Endothelial cell of umbilical vein (primary cell): ENCODE results near the gene CNOT6L. TPM values are rescaled to one million over a fixed set of nuclear protein-coding genes. Genes with fewer than 3 reads are reported as not detected.

ENCODE experiments used
- BruUV-seq: library from RNA; stranded (reverse); fragments of 400-500 nt; replicated peaks from 2 replicates; lab custom pipeline; 2021; lab: Mats Ljungman, UMichigan
- CTCF ChIA-PET: fragments of 300-600, 350-600 bp; sonication (Branson Sonifier 250); formaldehyde crosslinking; loops from one replicate; lab custom pipeline; 2021; ENCODE audit warnings: antibody characterized with exemption, inconsistent platforms; lab: Charles Lee
- POLR2A ChIA-PET: fragments of 300-600, 350-600 bp; sonication (Branson Sonifier 250); formaldehyde crosslinking; loops from one replicate; lab custom pipeline; 2021; ENCODE audit warnings: antibody characterized with exemption, inconsistent platforms; lab: Charles Lee
- DNase-seq: peaks from one replicate; pipeline ENCODE4 v3.0.0-alpha.2; 2011; ENCODE audit warnings: low read depth, low spot score
- FAIRE-seq: peaks from 2 replicates; lab custom pipeline; 2011; peaks lifted over from hg19 to GRCh38; lab: Jason Lieb, UNC
- H2AFZ ChIP-seq: 2 replicates; pipeline ENCODE4 v1.6.0; 2012; ENCODE audit warnings: low read depth, low read length, control low read depth, inconsistent platforms
- H3K27ac ChIP-seq: 2 replicates; pipeline ENCODE4 v1.5.1; 2011; ENCODE audit warnings: low read depth, mild to moderate bottlenecking, control low read depth, low read length, moderate library complexity; ENCODE audit not compliant: insufficient read depth
- H3K27me3 ChIP-seq, 2 experiments: 2 replicates each; pipeline versions ENCODE4 v1.6.0 to v1.6.1; 2011; ENCODE audit warnings: low read length in 2 of 2, mixed read lengths in 1 of 2; ENCODE audit not compliant: control insufficient read depth in 2 of 2, insufficient read depth in 2 of 2
- H3K36me3 ChIP-seq, 2 experiments: 2 replicates in 1 of 2; 3 replicates in 1 of 2; pipeline ENCODE4 v1.5.1; 2011; ENCODE audit warnings: low read length in 2 of 2, mild to moderate bottlenecking in 1 of 2, moderate library complexity in 1 of 2; ENCODE audit not compliant: control insufficient read depth in 2 of 2, insufficient read depth in 2 of 2; ENCODE audit errors: extremely low read depth in 1 of 2
- H3K4me1 ChIP-seq: 3 replicates; pipeline ENCODE4 v1.5.1; 2011; ENCODE audit warnings: mild to moderate bottlenecking, low read length; ENCODE audit not compliant: control insufficient read depth, insufficient read depth; ENCODE audit errors: extremely low read depth
- H3K4me2 ChIP-seq: 2 replicates; pipeline ENCODE4 v1.6.1; 2011; ENCODE audit warnings: low read length, control low read depth, mixed read lengths; ENCODE audit not compliant: insufficient read depth
- H3K4me3 ChIP-seq, 3 experiments: fragments of 200-600 bp in 1 of 3; sonication (generic), shearing (Covaris generic) in 1 of 3; replicated peaks in 1 of 3; 2 replicates each; pipeline ENCODE4 v1.5.1; 2011 to 2016; ENCODE audit warnings: control low read depth in 3 of 3, low read length in 3 of 3, mild to moderate bottlenecking in 2 of 3, inconsistent platforms in 1 of 3, low read depth in 1 of 3, moderate library complexity in 1 of 3; ENCODE audit not compliant: insufficient read depth in 1 of 3
- H3K79me2 ChIP-seq: 2 replicates; pipeline ENCODE4 v1.6.0; 2012; ENCODE audit warnings: low read length, inconsistent platforms; ENCODE audit not compliant: control insufficient read depth, insufficient read depth
- H3K9ac ChIP-seq: replicated peaks from 2 replicates; pipeline ENCODE3; 2011; ENCODE audit warnings: low read length, control low read depth; ENCODE audit not compliant: insufficient read depth; ENCODE audit errors: extremely low read depth
- H3K9me1 ChIP-seq: replicated peaks from 3 replicates; pipeline ENCODE4 v1.6.0; 2011; ENCODE audit warnings: mild to moderate bottlenecking, low read length; ENCODE audit not compliant: control insufficient read depth, insufficient read depth; ENCODE audit errors: extremely low read depth
- H3K9me3 ChIP-seq: replicated peaks from 2 replicates; pipeline ENCODE4 v1.5.1; 2012; ENCODE audit warnings: low read length, inconsistent platforms; ENCODE audit not compliant: control insufficient read depth, insufficient read depth
- H4K20me1 ChIP-seq: replicated peaks from 2 replicates; pipeline ENCODE3; 2011; ENCODE audit warnings: mild to moderate bottlenecking, low read length; ENCODE audit not compliant: control insufficient read depth, insufficient read depth; ENCODE audit errors: extremely low read depth
- FOS ChIP-seq: IDR thresholded peaks from 2 replicates; pipeline ENCODE4 v1.6.1; 2011; ENCODE audit warnings: mild to moderate bottlenecking, low read length, moderate library complexity, borderline replicate concordance; ENCODE audit not compliant: insufficient read depth
- GATA2 ChIP-seq: IDR thresholded peaks from 2 replicates; pipeline ENCODE4 v1.7.0; 2011; ENCODE audit warnings: low read depth, mild to moderate bottlenecking, moderate library complexity, mixed read lengths, low read length; ENCODE audit not compliant: insufficient read length, insufficient read depth
- JUN ChIP-seq: IDR thresholded peaks from 2 replicates; pipeline ENCODE4 v1.6.1; 2011; ENCODE audit warnings: borderline replicate concordance, low read depth; ENCODE audit not compliant: insufficient read length, insufficient read depth
- POLR2AphosphoS5 ChIP-seq: IDR thresholded peaks from 2 replicates; pipeline ENCODE4 v1.6.1; 2012; ENCODE audit warnings: low read depth, mild to moderate bottlenecking, control low read depth, low read length, moderate library complexity; ENCODE audit not compliant: insufficient read depth
- dilution Hi-C: fragments of 300-500 bp; cut with MboI; formaldehyde crosslinking; loops from one replicate; pipeline ENCODE4 v1.15.0; 2019; ENCODE audit warnings: low sequenced_read_pairs; ENCODE audit not compliant: extremely low pct_ligation_motif_present
- intact Hi-C: fragments of 100-400 bp; cut with micrococcal nuclease; formaldehyde crosslinking; loops from one replicate; pipeline ENCODE4 v1.10.0; 2022
- polyA plus RNA-seq, 4 experiments: library from polyadenylated mRNA; depleted of rRNA in 3 of 4; stranded (reverse) in 3 of 4; unstranded in 1 of 4; fragments of >200 nt; gene quantifications; 2 replicates each; pipeline versions ENCODE4 v1.2.1 to v1.2.3, GENCODE V29; 2011 to 2012; ENCODE audit warnings: missing spikeins in 1 of 4
- total RNA-seq: library from RNA; stranded (reverse); gene quantifications from 2 replicates; pipeline ENCODE4 v1.2.3, GENCODE V29; 2021
- TF ChIP-seq, protein P1 (sequence below): IDR thresholded peaks from 2 replicates; pipeline ENCODE4 v1.6.1; 2011; ENCODE audit not compliant: insufficient read depth, insufficient read length
- TF ChIP-seq, protein P2 (sequence below), 2 donors: IDR thresholded peaks; 1 replicate in 1 of 2; 2 replicates in 1 of 2; pipeline ENCODE4 v1.5.1; 2011; ENCODE audit warnings: low read length in 2 of 2, mild to moderate bottlenecking in 2 of 2, moderate library complexity in 2 of 2, control low read depth in 1 of 2, inconsistent platforms in 1 of 2, low read depth in 1 of 2; ENCODE audit not compliant: insufficient read depth in 1 of 2; ENCODE audit errors: extremely low read depth in 1 of 2

CNOT6L gene
- total and polyA plus RNA-seq, 2 donors (not counting 3 experiments of a cell fraction or from before 2014, with no cell fraction given), result 8.5 to 60.7 TPM

GRCh38 chr4:77692847-77693432 is 126.2 kb downstream of the CNOT6L start:
- no peak for FAIRE-seq
- no peak for TF ChIP-seq POLR2AphosphoS5
- TF ChIP-seq, protein P1, sequence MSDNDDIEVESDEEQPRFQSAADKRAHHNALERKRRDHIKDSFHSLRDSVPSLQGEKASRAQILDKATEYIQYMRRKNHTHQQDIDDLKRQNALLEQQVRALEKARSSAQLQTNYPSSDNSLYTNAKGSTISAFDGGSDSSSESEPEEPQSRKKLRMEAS, result no peak
- no peak for TF ChIP-seq GATA2
- no peak for TF ChIP-seq FOS
- TF ChIP-seq JUN, result no peak
- TF ChIP-seq, protein P2, sequence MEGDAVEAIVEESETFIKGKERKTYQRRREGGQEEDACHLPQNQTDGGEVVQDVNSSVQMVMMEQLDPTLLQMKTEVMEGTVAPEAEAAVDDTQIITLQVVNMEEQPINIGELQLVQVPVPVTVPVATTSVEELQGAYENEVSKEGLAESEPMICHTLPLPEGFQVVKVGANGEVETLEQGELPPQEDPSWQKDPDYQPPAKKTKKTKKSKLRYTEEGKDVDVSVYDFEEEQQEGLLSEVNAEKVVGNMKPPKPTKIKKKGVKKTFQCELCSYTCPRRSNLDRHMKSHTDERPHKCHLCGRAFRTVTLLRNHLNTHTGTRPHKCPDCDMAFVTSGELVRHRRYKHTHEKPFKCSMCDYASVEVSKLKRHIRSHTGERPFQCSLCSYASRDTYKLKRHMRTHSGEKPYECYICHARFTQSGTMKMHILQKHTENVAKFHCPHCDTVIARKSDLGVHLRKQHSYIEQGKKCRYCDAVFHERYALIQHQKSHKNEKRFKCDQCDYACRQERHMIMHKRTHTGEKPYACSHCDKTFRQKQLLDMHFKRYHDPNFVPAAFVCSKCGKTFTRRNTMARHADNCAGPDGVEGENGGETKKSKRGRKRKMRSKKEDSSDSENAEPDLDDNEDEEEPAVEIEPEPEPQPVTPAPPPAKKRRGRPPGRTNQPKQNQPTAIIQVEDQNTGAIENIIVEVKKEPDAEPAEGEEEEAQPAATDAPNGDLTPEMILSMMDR (IDR thresholded peaks at IDR 0.05; ENCODE audit: extremely low read depth in 1 of 2, insufficient read depth in 1 of 2, low read depth in 1 of 2, low read length in 2 of 2), result no peak
- no peak overlapping the region for H3K27ac ChIP-seq
- H3K4me1 ChIP-seq, result peaks cover 21% of the 10 kb centered on the region
- no peak overlapping the region for H3K4me2 ChIP-seq
- dilution Hi-C loops (no loop called here), intact Hi-C loops (no loop called here)
- H4K20me1 ChIP-seq, result no peaks in the 10 kb centered on the region
- no peak overlapping the region for H3K9ac ChIP-seq
- no peaks in the 10 kb centered on the region for H3K36me3 ChIP-seq
- H3K9me3 ChIP-seq, result no peaks in the 10 kb centered on the region
- ChIA-PET POLR2A (no interaction called here), CTCF (no interaction called here)
- H3K79me2 ChIP-seq, result no peaks in the 10 kb centered on the region
- no TSS peak for BruUV-seq
- no peak for DNase-seq
- no peak overlapping the region for H2AFZ ChIP-seq
- H3K9me1 ChIP-seq, result no peaks in the 10 kb centered on the region
- no peaks in the 10 kb centered on the region for H3K27me3 ChIP-seq
- no peak overlapping the region for H3K4me3 ChIP-seq
